Kidney (tissue), 14 donors: ENCODE results near the gene EBP. TPM values are rescaled to one million over a fixed set of nuclear protein-coding genes. Genes with fewer than 3 reads are reported as not detected.

Experiments
- DNase-seq, 5 donors: peaks; one replicate each; pipeline ENCODE4 v3.0.0-alpha.2; 2013 to 2020
- FAIRE-seq: peaks from 2 replicates; lab custom pipeline; 2012; peaks lifted over from hg19 to GRCh38; lab: Jason Lieb, UNC
- H3K27ac ChIP-seq, 2 donors: one replicate each; pipeline ENCODE4 v1.7.0; 2013; ENCODE audit warnings: low read depth in 2 of 2, low read length in 2 of 2, inconsistent platforms in 1 of 2
- H3K27me3 ChIP-seq: one replicate; pipeline ENCODE4 v1.7.1; 2013; ENCODE audit warnings: low read length, inconsistent platforms; ENCODE audit not compliant: control insufficient read depth, insufficient read depth
- H3K36me3 ChIP-seq, 3 donors: one replicate each; pipeline versions ENCODE4 v1.7.0 to v1.7.1; 2013; ENCODE audit warnings: low read length in 3 of 3, control low read depth in 1 of 3, inconsistent platforms in 1 of 3; ENCODE audit not compliant: insufficient read depth in 3 of 3, control insufficient read depth in 2 of 3
- H3K4me1 ChIP-seq, 3 donors: one replicate each; pipeline versions ENCODE4 v1.7.0 to v1.7.1; 2013; ENCODE audit warnings: low read length in 3 of 3, inconsistent platforms in 1 of 3, low read depth in 1 of 3; ENCODE audit not compliant: control insufficient read depth in 2 of 3, insufficient read depth in 2 of 3
- H3K4me3 ChIP-seq, 3 donors: one replicate each; pipeline versions ENCODE4 v1.7.0 to v1.8.1; 2013; ENCODE audit warnings: low read length in 3 of 3, control low read depth in 1 of 3, inconsistent platforms in 1 of 3
- H3K9ac ChIP-seq, 3 donors: one replicate each; pipeline versions ENCODE4 v1.7.0 to v1.7.1; 2013; ENCODE audit warnings: low read length in 3 of 3, control low read depth in 1 of 3, inconsistent platforms in 1 of 3
- H3K9me3 ChIP-seq, 3 donors: one replicate each; pipeline versions ENCODE4 v1.7.0 to v1.7.1; 2013; ENCODE audit warnings: low read length in 3 of 3, control low read depth in 1 of 3, inconsistent platforms in 1 of 3; ENCODE audit not compliant: control insufficient read depth in 2 of 3, insufficient read depth in 1 of 3
- CTCF ChIP-seq: IDR thresholded peaks from 3 replicates; pipeline ENCODE4 v1.5.1; 2012; ENCODE audit warnings: mild to moderate bottlenecking, moderate library complexity, borderline replicate concordance; ENCODE audit not compliant: insufficient read depth; ENCODE audit errors: extremely low read depth
- intact Hi-C: fragments of 100-400 bp; cut with DNase I; formaldehyde crosslinking; loops from one replicate; pipeline ENCODE4 v1.11.1; 2022
- polyA plus RNA-seq: library from polyadenylated mRNA; stranded (reverse); fragments of 350-450 nt; fragmentation: Illumina TruSeq; extraction: RNeasy Lipid Tissue Mini Kit (QIAGEN cat#74804); gene quantifications from one replicate; pipeline ENCODE4 v1.2.3, GENCODE V29; 2014; ENCODE audit warnings: low read depth, low replicate concordance; ENCODE audit not compliant: insufficient read depth
- total RNA-seq: library from RNA; stranded (reverse); fragmentation: NEBNext Ultra II Directional; extraction: Animal tissue kit (Norgen Biotek cat#: 25700); gene quantifications from one replicate; pipeline ENCODE4 v1.2.1, GENCODE V29; 2021
- donor health status: control.
- donor health status: control.
- donor health status: control.
- donor health status: control.
- donor health status: control.
- donor health status: DM: yes; HTN: yes; CAD: no.
- donor health status: Normal renal cell carcinoma (clear cell type).

The EBP gene
- total and polyA plus RNA-seq, 2 donors from 2014 or later, result 33.8 to 164 TPM

GRCh38 chrX:48480142-48480541 is 41.5 kb upstream of the EBP start:
- Histone ChIP-seq H3K36me3 (no peaks in the 10 kb centered on the region), H3K27me3 (no peaks in the 10 kb centered on the region), H3K9ac (no peak overlapping the region), H3K27ac (no peak overlapping the region), H3K4me3 (no peak overlapping the region), H3K4me1 (no peaks in the 10 kb centered on the region), H3K9me3 (no peaks in the 10 kb centered on the region)
- TF ChIP-seq CTCF, result no peak
- DNase-seq, result no peak
- no peak for FAIRE-seq
- intact Hi-C loops, result no loop called here

- H3K27me3 ChIP-seq, result no peaks in the 10 kb centered on the region
These were observed 41.0 kb upstream of the EBP start for GRCh38 chrX:48480583-48480982.

GRCh38 chrX:48482526-48482925 is 39.1 kb upstream of the EBP start:
- no peaks in the 10 kb centered on the region for H3K36me3 ChIP-seq
- H3K9ac ChIP-seq, result no peak overlapping the region
- H3K4me3 ChIP-seq, result no peak overlapping the region
- DNase-seq (peak in 1 of 5 donors; percentile 48), FAIRE-seq (no peak)
- no peaks in the 10 kb centered on the region for H3K27me3 ChIP-seq
- no peak overlapping the region for H3K27ac ChIP-seq
- intact Hi-C loops, result no loop called here
- TF ChIP-seq CTCF, result no peak
- no peaks in the 10 kb centered on the region for H3K4me1 ChIP-seq
- H3K9me3 ChIP-seq, result no peaks in the 10 kb centered on the region

More at GRCh38 chrX:48480583-48480982, 41.0 kb upstream of the EBP start:
- H3K9ac ChIP-seq, result no peak overlapping the region
- TF ChIP-seq CTCF, result no peak
- H3K4me3 ChIP-seq, result no peak overlapping the region
- H3K36me3 ChIP-seq, result no peaks in the 10 kb centered on the region
- intact Hi-C loops, result no loop called here
- no peaks in the 10 kb centered on the region for H3K9me3 ChIP-seq
- FAIRE-seq (no peak), DNase-seq (no peak)
- no peak overlapping the region for H3K27ac ChIP-seq
- no peaks in the 10 kb centered on the region for H3K4me1 ChIP-seq

- Histone ChIP-seq H3K4me1 (no peaks in the 10 kb centered on the region), H3K27ac (no peak overlapping the region), H3K9ac (no peak overlapping the region), H3K27me3 (no peaks in the 10 kb centered on the region), H3K9me3 (no peaks in the 10 kb centered on the region), H3K36me3 (no peaks in the 10 kb centered on the region), H3K4me3 (no peak overlapping the region)
- peak in 1 of 5 donors; percentile 17 for DNase-seq
- intact Hi-C loops, result no loop called here
- no peak for TF ChIP-seq CTCF
- no peak for FAIRE-seq
These were observed 34.2 kb upstream of the EBP start for GRCh38 chrX:48487362-48487798.
